ENCODE results near the gene PRDX3.

DNA sequence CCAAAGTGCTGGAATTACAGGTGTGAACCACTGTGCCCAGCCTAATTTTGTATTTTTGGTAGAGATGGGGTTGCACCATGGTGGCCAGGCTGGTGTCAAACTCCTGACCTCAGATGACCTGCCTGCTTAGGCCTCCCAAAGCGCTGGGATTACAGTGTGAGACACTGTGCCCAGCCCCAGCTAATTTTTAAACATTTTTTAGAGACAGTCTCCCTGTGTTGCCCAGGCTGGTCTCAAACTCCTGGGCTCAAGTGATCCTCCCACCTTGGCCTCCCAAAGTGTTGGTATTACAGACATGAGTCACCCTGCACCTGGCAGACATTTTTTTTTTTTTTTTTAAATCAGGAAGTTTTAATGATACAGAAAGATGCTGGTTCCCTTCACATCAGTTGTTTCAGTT, 59.2 kb downstream of the PRDX3 start:
- no peak for TF ChIP-seq POLR2AphosphoS5 (IDR thresholded peaks at IDR 0.05; ENCODE audit: borderline replicate concordance, low read depth, low read length)
- TF ChIP-seq EZH2 (IDR thresholded peaks at IDR 0.05): no peak

Data from SK-N-MC (cell line).